Trophoblast cell (in vitro differentiated cells and primary cell): ENCODE data around the gene NVL.

Source experiments
- DNase-seq, 2 donors: peaks; one replicate each; pipeline ENCODE4 v3.0.0-alpha.2; 2016
- H2AFZ ChIP-seq: 2 replicates; pipeline ENCODE4 v1.6.1; 2013; ENCODE audit warnings: low read length, moderate library complexity, mild to moderate bottlenecking; ENCODE audit not compliant: insufficient read depth, poor library complexity
- H2AK5ac ChIP-seq: 2 replicates; pipeline ENCODE4 v1.6.1; 2013; ENCODE audit warnings: mild to moderate bottlenecking, low read length
- H2BK120ac ChIP-seq: 2 replicates; pipeline ENCODE4 v1.6.1; 2013; ENCODE audit warnings: low read length, mild to moderate bottlenecking, moderate library complexity; ENCODE audit not compliant: insufficient read depth, poor library complexity
- H2BK12ac ChIP-seq: 2 replicates; pipeline ENCODE4 v1.6.1; 2013; ENCODE audit warnings: mild to moderate bottlenecking, low read length, moderate library complexity
- H2BK5ac ChIP-seq: 2 replicates; pipeline ENCODE4 v1.6.1; 2013; ENCODE audit warnings: low read length, low read depth, moderate library complexity, mild to moderate bottlenecking; ENCODE audit not compliant: poor library complexity
- H3K14ac ChIP-seq: 2 replicates; pipeline ENCODE4 v1.6.1; 2013; ENCODE audit warnings: mild to moderate bottlenecking, low read length
- H3K18ac ChIP-seq: 2 replicates; pipeline ENCODE4 v1.6.1; 2013; ENCODE audit warnings: mild to moderate bottlenecking, low read length
- H3K23ac ChIP-seq: 2 replicates; pipeline ENCODE4 v1.6.1; 2013; ENCODE audit warnings: low read length
- H3K27ac ChIP-seq: 2 replicates; pipeline ENCODE4 v1.5.1; 2013; ENCODE audit warnings: low read depth, mild to moderate bottlenecking, inconsistent platforms, low read length, moderate library complexity
- H3K27me3 ChIP-seq: 2 replicates; pipeline ENCODE4 v1.6.1; 2013; ENCODE audit warnings: inconsistent platforms, mild to moderate bottlenecking, low read length, moderate library complexity; ENCODE audit not compliant: insufficient read depth
- H3K36me3 ChIP-seq, 2 experiments: 1 replicate in 1 of 2; 2 replicates in 1 of 2; pipeline ENCODE4 v1.6.1; 2013; ENCODE audit warnings: low read length in 2 of 2, mild to moderate bottlenecking in 2 of 2, moderate library complexity in 1 of 2; ENCODE audit not compliant: insufficient read depth in 2 of 2, control insufficient read depth in 1 of 2
- H3K4ac ChIP-seq: 2 replicates; pipeline ENCODE4 v1.6.1; 2013; ENCODE audit warnings: low read depth, mild to moderate bottlenecking, low read length, moderate library complexity
- H3K4me1 ChIP-seq, 2 experiments: 1 replicate in 1 of 2; 2 replicates in 1 of 2; pipeline ENCODE4 v1.6.1; 2013; ENCODE audit warnings: low read length in 2 of 2, mild to moderate bottlenecking in 2 of 2, moderate library complexity in 1 of 2; ENCODE audit not compliant: insufficient read depth in 2 of 2, control insufficient read depth in 1 of 2
- H3K4me2 ChIP-seq: 2 replicates; pipeline ENCODE4 v1.6.1; 2013; ENCODE audit warnings: inconsistent platforms, mild to moderate bottlenecking, low read length, moderate library complexity
- H3K4me3 ChIP-seq: 2 replicates; pipeline ENCODE4 v1.5.1; 2013; ENCODE audit warnings: mild to moderate bottlenecking, low read depth, low read length, inconsistent platforms
- H3K79me1 ChIP-seq: one replicate; pipeline ENCODE4 v1.6.1; 2013; ENCODE audit warnings: low read length
- H3K79me2 ChIP-seq: 2 replicates; pipeline ENCODE4 v1.6.1; 2013; ENCODE audit warnings: low read length, mild to moderate bottlenecking; ENCODE audit not compliant: control insufficient read depth, insufficient read depth, poor library complexity
- H3K9ac ChIP-seq: 2 replicates; pipeline ENCODE4 v1.6.1; 2013; ENCODE audit warnings: mild to moderate bottlenecking, low read length
- H3K9me3 ChIP-seq: 2 replicates; pipeline ENCODE4 v1.6.1; 2013; ENCODE audit warnings: low read depth, mild to moderate bottlenecking, control low read depth, inconsistent platforms, low read length; ENCODE audit not compliant: insufficient read depth
- H4K12ac ChIP-seq: 2 replicates; pipeline ENCODE4 v1.6.1; 2013; ENCODE audit warnings: low read depth, mild to moderate bottlenecking, low read length, moderate library complexity
- H4K8ac ChIP-seq: 2 replicates; pipeline ENCODE4 v1.6.1; 2013; ENCODE audit warnings: low read depth, mild to moderate bottlenecking, low read length, moderate library complexity
- H4K91ac ChIP-seq: one replicate; pipeline ENCODE4 v1.6.1; 2013; ENCODE audit warnings: low read depth, mild to moderate bottlenecking, low read length, moderate library complexity
- WGBS: extraction: QIAGEN DNeasy Blood & Tissue Kit; methylation state at CpG from one replicate; pipeline ENCODE4 v1.1.7; 2013; ENCODE audit warnings: missing lambda C conversion rate; ENCODE audit not compliant: insufficient read length, insufficient coverage; ENCODE audit errors: extremely low coverage; 5-methylcytosine and 5-hydroxymethylcytosine counted together

Gene NVL

DNA sequence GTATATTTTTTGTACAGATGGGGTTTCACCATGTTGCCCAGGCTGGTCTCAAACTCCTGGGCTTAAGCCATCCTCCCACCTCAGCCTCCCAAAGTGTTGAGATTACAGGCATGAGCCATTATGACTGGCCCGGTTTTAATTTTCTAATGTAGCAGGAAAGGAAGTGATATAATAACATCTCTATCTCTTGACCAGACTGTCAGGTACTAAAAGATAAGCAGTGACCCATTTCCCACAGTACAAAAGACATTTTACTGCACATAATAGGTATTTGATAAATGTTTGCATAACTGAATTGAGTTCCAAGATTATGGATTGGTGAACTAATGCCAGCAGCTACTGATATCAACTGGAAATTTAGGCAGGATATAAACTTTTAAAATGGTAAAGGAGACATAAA, 4.0 kb downstream of the NVL start:
- Histone ChIP-seq H3K79me1 (peaks cover 6% of the 10 kb centered on the region), H3K14ac (no peak overlapping the region), H3K36me3 (peaks cover 0 to 9% of the 10 kb centered on the region in 2 experiments), H2AFZ (no peak overlapping the region), H3K27me3 (no peaks in the 10 kb centered on the region), H4K12ac (no peak overlapping the region), H3K4me3 (no peak overlapping the region), H2BK12ac (no peak overlapping the region), H2BK120ac (no peak overlapping the region), H3K9ac (no peak overlapping the region), H3K23ac (no peak overlapping the region), H2BK5ac (no peak overlapping the region), H3K27ac (no peak overlapping the region), H2AK5ac (no peak overlapping the region), H4K8ac (no peak overlapping the region), H3K4me1 (peaks cover 0 to 2% of the 10 kb centered on the region in 2 experiments), H3K4ac (no peak overlapping the region), H4K91ac (no peak overlapping the region), H3K79me2 (peaks cover 3% of the 10 kb centered on the region), H3K9me3 (no peaks in the 10 kb centered on the region), H3K18ac (no peak overlapping the region), H3K4me2 (no peak overlapping the region)
- no peak for DNase-seq
- no CpG with 5 or more reads among the region's 1 CpG for WGBS

DNA sequence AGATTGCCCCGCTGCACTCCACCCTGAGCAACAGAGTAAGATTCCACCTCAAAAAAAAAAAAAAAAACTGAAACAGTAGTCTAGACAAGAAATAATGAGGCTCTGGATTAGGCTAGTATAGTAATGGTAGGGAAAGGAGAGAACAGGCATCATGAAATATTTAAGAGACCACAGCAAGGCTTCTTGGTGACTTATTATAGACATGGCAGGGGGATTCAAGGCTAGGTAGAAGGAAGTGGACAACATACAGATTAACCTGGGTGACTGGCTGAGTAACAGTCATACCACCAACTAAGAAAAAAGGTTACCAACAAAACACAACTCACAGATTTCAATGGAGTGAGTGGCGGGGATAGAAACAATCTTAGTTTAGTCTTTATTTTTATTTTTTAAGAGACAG, 8.3 kb downstream of the NVL start:
- Histone ChIP-seq H3K36me3 (peaks cover under 1 to 6% of the 10 kb centered on the region in 2 experiments), H3K4me1 (no peaks in the 10 kb centered on the region), H2AK5ac (no peak overlapping the region), H4K8ac (no peak overlapping the region), H2BK5ac (no peak overlapping the region), H3K27me3 (no peaks in the 10 kb centered on the region), H3K14ac (no peak overlapping the region), H3K9ac (no peak overlapping the region), H3K27ac (no peak overlapping the region), H2BK120ac (no peak overlapping the region), H3K18ac (no peak overlapping the region), H4K12ac (no peak overlapping the region), H3K79me1 (no peaks in the 10 kb centered on the region), H3K4ac (no peak overlapping the region), H2AFZ (no peak overlapping the region), H3K4me3 (no peak overlapping the region), H3K4me2 (no peak overlapping the region), H3K9me3 (no peaks in the 10 kb centered on the region), H3K79me2 (no peaks in the 10 kb centered on the region), H2BK12ac (no peak overlapping the region), H3K23ac (no peak overlapping the region), H4K91ac (no peak overlapping the region)
- no CpG with 5 or more reads among the region's 2 CpGs for WGBS
- no peak for DNase-seq

DNA sequence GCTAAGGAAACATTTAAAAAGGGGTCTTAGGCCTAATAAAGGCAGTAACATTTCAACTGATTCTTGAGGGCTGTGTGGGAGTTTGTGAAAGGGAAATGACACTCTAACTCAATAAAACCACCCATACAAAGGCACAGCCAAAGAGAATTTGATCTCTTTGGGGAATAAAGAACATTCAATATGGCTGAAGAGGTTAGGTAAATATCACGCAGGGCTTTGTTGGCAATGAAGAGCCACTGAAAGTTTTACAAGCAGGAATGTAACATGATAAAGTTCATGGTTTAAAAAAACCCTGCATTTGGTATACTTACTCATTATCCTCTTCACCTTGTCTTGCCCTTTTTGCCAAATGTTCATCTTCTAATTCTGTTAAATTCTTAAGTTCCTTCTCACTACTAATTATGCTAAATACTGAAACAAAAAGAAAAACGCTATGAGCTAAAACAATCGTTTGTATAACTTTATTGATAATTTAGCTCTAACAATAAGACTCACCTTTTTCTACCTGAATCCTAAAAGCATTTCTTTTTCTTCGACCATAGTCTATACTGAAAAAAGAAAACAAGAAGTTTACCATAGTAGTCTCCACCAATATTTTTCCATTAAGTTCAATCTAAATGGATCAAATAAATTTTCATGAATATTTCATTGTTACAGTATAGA, 12.5 kb downstream of the NVL start:
- Histone ChIP-seq H2BK12ac (no peak overlapping the region), H2AK5ac (no peak overlapping the region), H3K27ac (no peak overlapping the region), H3K9ac (no peak overlapping the region), H3K79me1 (no peaks in the 10 kb centered on the region), H4K8ac (no peak overlapping the region), H3K4me2 (no peak overlapping the region), H2AFZ (no peak overlapping the region), H3K79me2 (no peaks in the 10 kb centered on the region), H3K36me3 (peaks cover 7 to 8% of the 10 kb centered on the region in 2 experiments), H4K91ac (no peak overlapping the region), H2BK5ac (no peak overlapping the region), H3K9me3 (no peaks in the 10 kb centered on the region), H2BK120ac (no peak overlapping the region), H4K12ac (no peak overlapping the region), H3K4me3 (no peak overlapping the region), H3K27me3 (no peaks in the 10 kb centered on the region), H3K4ac (no peak overlapping the region), H3K14ac (no peak overlapping the region), H3K23ac (no peak overlapping the region), H3K4me1 (no peaks in the 10 kb centered on the region), H3K18ac (no peak overlapping the region)
- no peak for DNase-seq
- WGBS = no CpG with 5 or more reads among the region's 4 CpGs

DNA sequence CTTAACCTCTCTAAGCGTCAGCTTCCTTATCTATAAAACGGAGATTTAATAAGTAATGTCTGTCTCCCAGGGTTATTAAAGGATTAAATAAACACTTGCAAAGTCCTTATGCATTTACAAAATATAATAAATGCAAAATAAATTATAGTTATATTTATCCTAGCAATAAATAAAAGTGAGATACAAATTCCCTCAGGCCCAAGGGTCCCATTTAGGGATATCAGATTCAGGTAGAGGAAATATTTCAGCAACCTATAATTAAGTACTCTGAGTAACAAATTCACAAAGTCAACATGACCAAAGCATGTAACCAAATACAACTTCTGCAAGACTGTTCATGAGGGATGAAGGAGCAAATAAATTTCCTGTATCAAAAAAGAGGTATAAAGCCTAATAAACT, 17.9 kb downstream of the NVL start:
- H3K4me1 ChIP-seq = no peaks in the 10 kb centered on the region
- no peak overlapping the region for H2AFZ ChIP-seq
- no peaks in the 10 kb centered on the region for H3K27me3 ChIP-seq
- no peak for DNase-seq
- H3K36me3 ChIP-seq = peaks cover 23 to 26% of the 10 kb centered on the region in 2 experiments
- H3K4ac ChIP-seq = no peak overlapping the region
- no peak overlapping the region for H3K14ac ChIP-seq
- H4K8ac ChIP-seq = no peak overlapping the region
- no peak overlapping the region for H4K12ac ChIP-seq
- H2BK12ac ChIP-seq = no peak overlapping the region
- H3K23ac ChIP-seq = no peak overlapping the region
- no peaks in the 10 kb centered on the region for H3K79me2 ChIP-seq
- no peak overlapping the region for H3K4me3 ChIP-seq
- no peak overlapping the region for H2BK5ac ChIP-seq
- H4K91ac ChIP-seq = no peak overlapping the region
- no peak overlapping the region for H3K4me2 ChIP-seq
- H3K9ac ChIP-seq = no peak overlapping the region
- no CpG with 5 or more reads among the region's 2 CpGs for WGBS
- no peak overlapping the region for H3K27ac ChIP-seq
- H2BK120ac ChIP-seq = no peak overlapping the region
- H3K9me3 ChIP-seq = no peaks in the 10 kb centered on the region
- no peaks in the 10 kb centered on the region for H3K79me1 ChIP-seq
- H3K18ac ChIP-seq = no peak overlapping the region
- no peak overlapping the region for H2AK5ac ChIP-seq
